ENCODE data around the gene USP3. TPM values are rescaled to one million over a fixed set of nuclear protein-coding genes. Genes with fewer than 3 reads are reported as not detected.
A peak's percentile ranks its signal among the peaks of the same experiment; 100 is the strongest.

USP3 gene
- total RNA-seq, 1 donor from 2014 or later = 80.0 TPM

DNA sequence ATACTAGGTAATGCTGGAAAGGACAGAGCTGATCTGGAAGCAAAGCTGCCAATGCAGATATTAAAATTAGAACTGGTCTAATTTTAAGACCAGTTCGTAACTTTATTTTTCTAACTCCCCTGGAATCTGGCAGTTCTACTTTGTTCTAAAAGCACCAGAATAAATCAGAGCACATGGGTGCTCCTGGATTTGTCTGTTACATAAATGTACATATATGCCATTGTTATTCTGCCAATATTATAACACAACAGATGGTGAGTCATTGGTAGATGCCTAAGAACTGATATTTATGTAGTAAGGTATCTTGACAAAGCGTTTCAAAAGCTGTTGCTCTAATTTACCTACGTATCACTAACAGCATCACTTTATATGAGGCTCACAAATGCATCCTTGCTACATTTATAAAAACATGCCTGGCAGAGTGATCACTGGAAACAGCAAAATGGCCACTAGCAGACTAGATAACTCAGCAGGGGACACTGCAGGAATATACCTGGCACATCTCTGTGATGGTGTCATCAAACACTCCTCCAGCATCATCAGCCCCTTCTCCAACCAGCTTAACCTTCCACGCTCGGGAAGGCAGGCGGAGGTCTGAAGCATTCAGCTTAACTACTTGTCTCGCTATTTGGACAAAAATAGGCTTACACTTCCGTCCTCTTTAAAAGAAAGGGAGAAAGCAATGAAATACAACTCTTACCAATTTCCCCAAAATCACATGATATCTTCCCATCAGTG is 119.0 kb downstream of the USP3 start:
- TF ChIP-seq, protein P1, sequence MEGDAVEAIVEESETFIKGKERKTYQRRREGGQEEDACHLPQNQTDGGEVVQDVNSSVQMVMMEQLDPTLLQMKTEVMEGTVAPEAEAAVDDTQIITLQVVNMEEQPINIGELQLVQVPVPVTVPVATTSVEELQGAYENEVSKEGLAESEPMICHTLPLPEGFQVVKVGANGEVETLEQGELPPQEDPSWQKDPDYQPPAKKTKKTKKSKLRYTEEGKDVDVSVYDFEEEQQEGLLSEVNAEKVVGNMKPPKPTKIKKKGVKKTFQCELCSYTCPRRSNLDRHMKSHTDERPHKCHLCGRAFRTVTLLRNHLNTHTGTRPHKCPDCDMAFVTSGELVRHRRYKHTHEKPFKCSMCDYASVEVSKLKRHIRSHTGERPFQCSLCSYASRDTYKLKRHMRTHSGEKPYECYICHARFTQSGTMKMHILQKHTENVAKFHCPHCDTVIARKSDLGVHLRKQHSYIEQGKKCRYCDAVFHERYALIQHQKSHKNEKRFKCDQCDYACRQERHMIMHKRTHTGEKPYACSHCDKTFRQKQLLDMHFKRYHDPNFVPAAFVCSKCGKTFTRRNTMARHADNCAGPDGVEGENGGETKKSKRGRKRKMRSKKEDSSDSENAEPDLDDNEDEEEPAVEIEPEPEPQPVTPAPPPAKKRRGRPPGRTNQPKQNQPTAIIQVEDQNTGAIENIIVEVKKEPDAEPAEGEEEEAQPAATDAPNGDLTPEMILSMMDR (conservative IDR thresholded peaks at IDR 0.05) = no peak
- no peak for DNase-seq (ENCODE audit: low read depth, low spot score)
- peaks cover 6% of the 10 kb centered on the region for H3K9me3 Mint-ChIP-seq
- H3K27me3 Mint-ChIP-seq (ENCODE audit: low read depth) = no peaks in the 10 kb centered on the region
- peaks cover 47% of the 10 kb centered on the region for H3K36me3 Mint-ChIP-seq (ENCODE audit: low read depth)
- H3K4me1 Mint-ChIP-seq = peaks cover under 1% of the 10 kb centered on the region
- H3K27ac Mint-ChIP-seq (ENCODE audit: unreplicated experiment) = peak overlapping the region; percentile 5
- H3K4me3 Mint-ChIP-seq = no peak overlapping the region

DNA sequence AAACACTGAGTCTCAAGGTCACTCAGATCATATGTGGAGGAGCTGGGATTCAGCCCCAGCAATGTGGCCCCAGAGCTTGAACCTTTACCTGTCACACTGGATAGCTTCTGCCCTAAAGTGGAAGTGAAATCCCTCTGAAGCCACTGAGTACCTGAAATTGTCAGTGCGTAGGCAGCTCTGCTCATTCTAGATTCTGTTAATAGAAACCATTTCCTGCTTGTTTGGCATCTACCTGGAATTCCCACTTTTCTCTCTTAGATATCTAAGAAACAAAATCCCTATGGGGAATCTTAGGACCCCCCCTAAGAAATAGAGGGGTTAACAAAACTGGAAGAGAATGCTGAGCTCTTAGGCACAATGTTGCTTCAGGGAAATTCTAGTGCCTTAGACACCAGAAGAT is 122.6 kb downstream of the USP3 start:
- H3K36me3 Mint-ChIP-seq (ENCODE audit: low read depth) = peaks cover 29% of the 10 kb centered on the region
- no peak for DNase-seq (ENCODE audit: low read depth, low spot score)
- TF ChIP-seq, protein P1 (conservative IDR thresholded peaks at IDR 0.05) = no peak
- H3K27ac Mint-ChIP-seq (ENCODE audit: unreplicated experiment) = no peak overlapping the region
- no peak overlapping the region for H3K4me3 Mint-ChIP-seq
- H3K4me1 Mint-ChIP-seq = peaks cover 3% of the 10 kb centered on the region
- no peaks in the 10 kb centered on the region for H3K27me3 Mint-ChIP-seq (ENCODE audit: low read depth)
- H3K9me3 Mint-ChIP-seq = no peaks in the 10 kb centered on the region

DNA sequence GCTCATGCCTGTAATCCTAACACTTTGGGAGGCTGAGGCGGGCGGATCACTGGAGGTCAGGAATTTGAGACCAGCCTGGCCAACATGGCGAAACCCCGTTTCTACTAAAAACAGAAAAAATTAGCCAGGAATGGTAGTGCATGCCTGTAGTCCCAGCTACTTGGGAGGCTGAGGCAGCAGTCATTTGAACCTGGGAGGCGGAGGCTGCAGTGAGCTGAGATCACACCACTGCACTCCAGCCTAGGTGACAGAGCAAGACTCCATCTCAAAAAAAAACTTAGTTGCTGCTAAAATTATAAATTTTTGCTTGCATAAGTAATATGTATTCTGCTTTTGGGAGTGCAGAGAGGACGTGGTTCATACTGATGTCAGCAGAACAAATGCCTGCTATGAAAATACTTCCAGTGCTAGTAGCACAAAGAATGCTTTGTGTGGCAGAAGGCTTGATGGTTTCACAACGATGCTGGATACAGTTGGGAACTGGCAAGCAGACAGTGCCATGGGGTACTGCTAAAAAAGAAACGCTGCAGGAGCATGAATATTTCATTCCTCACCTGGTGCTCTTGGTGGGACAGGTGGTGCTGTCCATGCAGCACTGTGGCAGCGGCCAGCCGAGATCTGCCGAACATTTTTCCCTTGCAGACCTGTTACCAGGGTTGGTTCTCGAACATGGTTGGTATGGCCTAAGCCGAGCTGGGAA is 123.9 kb downstream of the USP3 start:
- no peaks in the 10 kb centered on the region for H3K27me3 Mint-ChIP-seq (ENCODE audit: low read depth)
- H3K27ac Mint-ChIP-seq (ENCODE audit: unreplicated experiment) = no peak overlapping the region
- TF ChIP-seq, protein P1 (conservative IDR thresholded peaks at IDR 0.05) = no peak
- H3K36me3 Mint-ChIP-seq (ENCODE audit: low read depth) = peaks cover 20% of the 10 kb centered on the region
- H3K4me3 Mint-ChIP-seq = no peak overlapping the region
- peaks cover 3% of the 10 kb centered on the region for H3K4me1 Mint-ChIP-seq
- DNase-seq (ENCODE audit: low read depth, low spot score) = no peak
- no peaks in the 10 kb centered on the region for H3K9me3 Mint-ChIP-seq

DNA sequence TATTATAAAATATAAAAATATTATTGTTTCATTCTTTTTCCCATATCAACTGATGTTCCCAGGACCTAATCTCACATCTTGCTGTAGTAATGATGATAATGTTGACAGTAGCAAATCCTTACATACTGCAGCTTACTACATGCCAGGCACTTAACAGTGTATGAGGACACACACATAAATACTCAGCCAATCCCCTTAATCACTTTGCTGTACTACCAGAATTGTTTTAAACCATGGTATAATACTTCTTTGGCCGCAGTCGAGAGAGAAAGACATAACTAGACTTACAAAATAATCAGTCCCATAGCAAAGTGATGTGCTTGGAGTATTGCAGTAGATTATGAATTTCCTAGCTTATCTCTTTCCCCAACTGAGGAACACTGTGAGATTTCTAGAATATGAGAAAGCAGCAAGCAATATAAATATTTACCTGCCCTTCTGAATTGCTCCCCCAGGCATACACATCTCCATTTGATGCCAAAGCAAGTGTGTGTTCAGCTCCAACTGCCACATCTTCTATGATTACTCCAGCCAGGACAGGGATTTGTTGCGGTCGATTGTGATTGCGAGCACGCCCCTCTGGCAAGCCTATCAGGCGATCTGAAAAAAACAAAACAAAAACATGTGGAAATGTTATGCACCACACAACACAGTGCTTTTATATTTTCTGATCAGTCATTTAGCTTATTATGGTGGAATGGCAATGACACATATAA is 125.8 kb downstream of the USP3 start:
- no peak overlapping the region for H3K4me3 Mint-ChIP-seq
- TF ChIP-seq, protein P1 (conservative IDR thresholded peaks at IDR 0.05) = no peak
- no peaks in the 10 kb centered on the region for H3K9me3 Mint-ChIP-seq
- no peaks in the 10 kb centered on the region for H3K27me3 Mint-ChIP-seq (ENCODE audit: low read depth)
- H3K4me1 Mint-ChIP-seq = peaks cover 3% of the 10 kb centered on the region
- H3K36me3 Mint-ChIP-seq (ENCODE audit: low read depth) = peaks cover 15% of the 10 kb centered on the region
- H3K27ac Mint-ChIP-seq (ENCODE audit: unreplicated experiment) = no peak overlapping the region
- DNase-seq (ENCODE audit: low read depth, low spot score) = no peak

DNA sequence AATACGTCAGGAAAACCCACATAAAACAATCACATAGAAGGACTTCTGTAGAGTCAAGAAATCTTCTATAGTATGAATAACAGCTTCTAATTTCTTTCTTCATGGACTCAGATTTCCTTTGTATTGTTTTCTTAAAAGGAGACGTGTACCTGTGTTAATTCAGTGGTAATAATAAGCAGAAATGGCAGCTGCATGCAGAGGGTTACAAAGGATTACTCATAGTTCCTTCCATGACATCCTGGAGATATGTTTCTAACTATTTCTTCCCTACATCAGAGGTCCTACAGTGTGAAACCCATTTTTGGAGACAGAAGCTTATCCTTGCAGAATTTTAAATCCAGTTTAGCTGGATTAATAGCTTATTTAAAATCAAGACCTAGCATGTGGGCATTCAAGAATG is 128.9 kb downstream of the USP3 start:
- no peaks in the 10 kb centered on the region for H3K9me3 Mint-ChIP-seq
- peaks cover 3% of the 10 kb centered on the region for H3K4me1 Mint-ChIP-seq
- peaks cover 15% of the 10 kb centered on the region for H3K36me3 Mint-ChIP-seq (ENCODE audit: low read depth)
- TF ChIP-seq, protein P1 (conservative IDR thresholded peaks at IDR 0.05) = no peak
- no peaks in the 10 kb centered on the region for H3K27me3 Mint-ChIP-seq (ENCODE audit: low read depth)
- H3K27ac Mint-ChIP-seq (ENCODE audit: unreplicated experiment) = no peak overlapping the region
- H3K4me3 Mint-ChIP-seq = no peak overlapping the region
- no peak for DNase-seq (ENCODE audit: low read depth, low spot score)

All from neural crest cell (in vitro differentiated cells).